ENCODE data around the gene TOMM40L. TPM values are rescaled to one million over a fixed set of nuclear protein-coding genes. Genes with fewer than 3 reads are reported as not detected.
"Not testable (repeated sequence)": the region's sequence is repeated elsewhere in the genome, so short reads cannot be mapped to it uniquely, and the experiment has no call there.

TOMM40L gene
- total and polyA plus RNA-seq, 2 donors (not counting 1 experiment from before 2014, with no cell fraction given): 11.1 to 11.7 TPM

DNA sequence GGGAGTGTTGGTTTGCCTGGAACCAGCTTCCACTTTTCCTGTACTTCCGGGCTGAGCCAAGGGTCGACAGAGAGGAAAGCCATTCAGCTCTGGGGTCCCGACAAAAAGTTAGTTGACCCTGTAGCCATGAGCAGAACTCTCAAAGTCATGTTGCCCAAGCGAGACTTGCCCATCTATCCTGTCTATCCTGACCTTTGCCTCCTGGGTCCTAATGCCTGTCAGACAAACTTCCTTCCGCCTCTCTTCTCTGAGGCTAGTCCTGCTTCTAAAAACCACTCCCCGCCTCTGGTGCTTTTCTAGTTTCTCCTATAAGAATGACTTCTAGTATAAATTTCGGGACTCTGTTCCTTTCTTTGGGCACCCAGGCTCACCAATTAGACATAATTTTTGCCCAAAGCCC lies 25.0 kb downstream of the TOMM40L start:
- TF ChIP-seq CTCF (conservative IDR thresholded peaks at IDR 0.05 in 1 of 2, IDR thresholded peaks at IDR 0.05 in 1 of 2; ENCODE audit: low read depth in 1 of 2, low read length in 2 of 2) (no peak), EZH2 (IDR thresholded peaks at IDR 0.05; ENCODE audit: low read length, missing control alignments) (no peak)
- H3K27ac ChIP-seq (ENCODE audit: insufficient read depth, low read length): no peak overlapping the region
- no peak overlapping the region for H2AFZ ChIP-seq (ENCODE audit: low read length)
- H3K36me3 ChIP-seq (ENCODE audit: control insufficient read depth, insufficient read depth, low read length): no peaks in the 10 kb centered on the region
- H3K9me3 ChIP-seq (ENCODE audit: control insufficient read depth, insufficient read depth, low read depth, low read length): no peaks in the 10 kb centered on the region
- no peaks in the 10 kb centered on the region for H3K79me2 ChIP-seq (ENCODE audit: control insufficient read depth, insufficient read depth, low read length)
- no peaks in the 10 kb centered on the region for H3K4me1 ChIP-seq (ENCODE audit: control insufficient read depth, extremely low read depth, insufficient read depth, low read length)
- H3K4me2 ChIP-seq (ENCODE audit: extremely low read depth, insufficient read depth, low read length): no peak overlapping the region
- no peak overlapping the region for H3K9ac ChIP-seq (ENCODE audit: insufficient read depth, low read length)
- no peak for DNase-seq (ENCODE audit: low read depth in 2 of 2)
- H3K4me3 ChIP-seq (replicated peaks in 1 of 4; ENCODE audit: control extremely low read depth in 1 of 4, insufficient read depth in 1 of 4, low read depth in 3 of 4, low read length in 4 of 4): no peak overlapping the region
- H3K27me3 ChIP-seq (ENCODE audit: control insufficient read depth, insufficient read depth, low read length): peaks cover 3% of the 10 kb centered on the region
- no peaks in the 10 kb centered on the region for H4K20me1 ChIP-seq (ENCODE audit: control insufficient read depth, extremely low read depth, insufficient read depth, low read length)

GRCh38 chr1:161251579-161251978 lies 25.7 kb downstream of the TOMM40L start:
- H3K36me3 ChIP-seq (ENCODE audit: control insufficient read depth, insufficient read depth, low read length): no peaks in the 10 kb centered on the region
- peaks cover 3% of the 10 kb centered on the region for H3K27me3 ChIP-seq (ENCODE audit: control insufficient read depth, insufficient read depth, low read length)
- H3K4me3 ChIP-seq (replicated peaks in 1 of 4; ENCODE audit: control extremely low read depth in 1 of 4, insufficient read depth in 1 of 4, low read depth in 3 of 4, low read length in 4 of 4): no peak overlapping the region
- H3K9ac ChIP-seq (ENCODE audit: insufficient read depth, low read length): no peak overlapping the region
- TF ChIP-seq CTCF (conservative IDR thresholded peaks at IDR 0.05 in 1 of 2, IDR thresholded peaks at IDR 0.05 in 1 of 2; ENCODE audit: low read depth in 1 of 2, low read length in 2 of 2) (no peak), EZH2 (IDR thresholded peaks at IDR 0.05; ENCODE audit: low read length, missing control alignments) (no peak)
- H2AFZ ChIP-seq (ENCODE audit: low read length): no peak overlapping the region
- DNase-seq (ENCODE audit: low read depth in 2 of 2): no peak
- no peak overlapping the region for H3K27ac ChIP-seq (ENCODE audit: insufficient read depth, low read length)
- H3K79me2 ChIP-seq (ENCODE audit: control insufficient read depth, insufficient read depth, low read length): no peaks in the 10 kb centered on the region
- H3K9me3 ChIP-seq (ENCODE audit: control insufficient read depth, insufficient read depth, low read depth, low read length): no peaks in the 10 kb centered on the region
- no peaks in the 10 kb centered on the region for H4K20me1 ChIP-seq (ENCODE audit: control insufficient read depth, extremely low read depth, insufficient read depth, low read length)
- no peak overlapping the region for H3K4me2 ChIP-seq (ENCODE audit: extremely low read depth, insufficient read depth, low read length)
- no peaks in the 10 kb centered on the region for H3K4me1 ChIP-seq (ENCODE audit: control insufficient read depth, extremely low read depth, insufficient read depth, low read length)

DNA sequence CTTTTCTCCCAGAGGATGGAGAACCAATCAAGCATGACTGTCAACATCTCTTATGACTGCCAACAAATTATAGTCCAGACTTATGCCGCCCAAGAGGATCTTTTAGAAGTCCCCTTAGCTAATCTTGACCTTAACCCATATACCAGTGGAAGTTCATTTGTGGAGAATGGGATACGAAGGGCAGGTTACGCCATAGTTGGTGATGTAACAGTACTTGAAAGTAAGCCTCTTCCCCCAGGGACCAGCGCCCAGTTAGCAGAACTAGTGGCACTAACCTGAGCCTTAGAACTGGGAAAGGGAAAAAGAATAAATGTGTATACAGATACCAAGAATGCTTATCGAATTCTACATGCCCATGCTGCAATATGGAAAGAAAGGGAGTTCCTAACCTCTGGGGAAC lies 29.4 kb downstream of the TOMM40L start:
- H3K9me3 ChIP-seq (ENCODE audit: control insufficient read depth, insufficient read depth, low read depth, low read length); H3K4me3 ChIP-seq (replicated peaks in 1 of 4; ENCODE audit: control extremely low read depth in 1 of 4, insufficient read depth in 1 of 4, low read depth in 3 of 4, low read length in 4 of 4); H3K4me2 ChIP-seq (ENCODE audit: extremely low read depth, insufficient read depth, low read length); H3K4me1 ChIP-seq (ENCODE audit: control insufficient read depth, extremely low read depth, insufficient read depth, low read length); DNase-seq (ENCODE audit: low read depth in 2 of 2); H3K79me2 ChIP-seq (ENCODE audit: control insufficient read depth, insufficient read depth, low read length); H3K9ac ChIP-seq (ENCODE audit: insufficient read depth, low read length); H4K20me1 ChIP-seq (ENCODE audit: control insufficient read depth, extremely low read depth, insufficient read depth, low read length); H3K27ac ChIP-seq (ENCODE audit: insufficient read depth, low read length); H3K36me3 ChIP-seq (ENCODE audit: control insufficient read depth, insufficient read depth, low read length); H2AFZ ChIP-seq (ENCODE audit: low read length): not testable (repeated sequence)
- H3K27me3 ChIP-seq (ENCODE audit: control insufficient read depth, insufficient read depth, low read length): peaks cover 22% of the 10 kb centered on the region

DNA sequence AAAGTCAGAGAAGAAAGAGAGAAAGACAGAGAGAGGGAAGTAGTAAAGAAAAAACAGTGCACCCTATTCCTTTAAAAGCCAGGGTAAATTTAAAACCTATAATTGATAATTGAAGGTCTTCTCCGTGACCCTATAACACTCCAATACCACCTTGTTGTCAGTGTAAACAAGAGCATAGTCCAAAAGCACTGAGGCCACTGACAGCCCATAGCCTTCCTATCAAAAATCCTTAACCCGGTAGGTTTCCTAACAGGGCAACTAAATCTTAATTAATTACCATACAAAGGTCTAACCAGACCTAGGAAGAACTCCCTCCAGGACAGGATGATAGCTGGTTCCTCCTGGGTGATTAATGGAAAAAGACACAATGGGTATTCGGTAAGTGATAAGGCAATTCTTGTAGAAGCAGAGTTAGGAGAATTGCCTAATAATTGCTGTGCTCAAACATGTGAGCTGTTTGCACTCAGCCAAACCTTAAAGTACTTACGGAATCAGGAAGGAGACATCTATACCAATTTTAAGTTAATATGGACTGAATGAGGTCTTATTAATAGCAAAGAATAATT lies 30.2 kb downstream of the TOMM40L start:
- H3K79me2 ChIP-seq (ENCODE audit: control insufficient read depth, insufficient read depth, low read length); H3K4me1 ChIP-seq (ENCODE audit: control insufficient read depth, extremely low read depth, insufficient read depth, low read length); H3K4me2 ChIP-seq (ENCODE audit: extremely low read depth, insufficient read depth, low read length); H3K9ac ChIP-seq (ENCODE audit: insufficient read depth, low read length); H4K20me1 ChIP-seq (ENCODE audit: control insufficient read depth, extremely low read depth, insufficient read depth, low read length); H3K4me3 ChIP-seq (replicated peaks in 1 of 4; ENCODE audit: control extremely low read depth in 1 of 4, insufficient read depth in 1 of 4, low read depth in 3 of 4, low read length in 4 of 4); H3K9me3 ChIP-seq (ENCODE audit: control insufficient read depth, insufficient read depth, low read depth, low read length); H3K27ac ChIP-seq (ENCODE audit: insufficient read depth, low read length); H2AFZ ChIP-seq (ENCODE audit: low read length); DNase-seq (ENCODE audit: low read depth in 2 of 2); H3K36me3 ChIP-seq (ENCODE audit: control insufficient read depth, insufficient read depth, low read length): not testable (repeated sequence)
- H3K27me3 ChIP-seq (ENCODE audit: control insufficient read depth, insufficient read depth, low read length): peaks cover 29% of the 10 kb centered on the region

DNA sequence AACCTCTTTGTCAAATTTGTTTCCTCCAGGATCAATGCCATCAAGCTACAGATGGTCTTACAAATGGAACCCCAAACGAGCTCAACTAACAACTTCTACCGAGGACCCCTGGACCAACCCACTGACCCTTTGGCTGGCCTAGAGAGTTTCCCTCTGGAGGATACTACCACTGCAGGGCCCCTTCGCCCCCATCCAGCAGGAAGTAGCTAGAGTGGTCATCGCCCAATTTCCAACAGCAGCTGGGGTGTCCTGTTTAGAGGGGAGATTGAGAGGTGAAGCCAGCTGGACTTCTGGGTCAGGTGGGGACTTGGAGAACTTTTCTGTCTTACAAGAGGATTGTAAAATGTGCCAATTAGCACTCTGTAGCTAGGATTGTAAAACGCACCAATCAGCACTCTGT lies 31.2 kb downstream of the TOMM40L start:
- H3K9me3 ChIP-seq (ENCODE audit: control insufficient read depth, insufficient read depth, low read depth, low read length); H3K9ac ChIP-seq (ENCODE audit: insufficient read depth, low read length); H3K4me3 ChIP-seq (replicated peaks in 1 of 4; ENCODE audit: control extremely low read depth in 1 of 4, insufficient read depth in 1 of 4, low read depth in 3 of 4, low read length in 4 of 4); H3K4me2 ChIP-seq (ENCODE audit: extremely low read depth, insufficient read depth, low read length); H3K27ac ChIP-seq (ENCODE audit: insufficient read depth, low read length); H3K79me2 ChIP-seq (ENCODE audit: control insufficient read depth, insufficient read depth, low read length); DNase-seq (ENCODE audit: low read depth in 2 of 2); H3K36me3 ChIP-seq (ENCODE audit: control insufficient read depth, insufficient read depth, low read length); H2AFZ ChIP-seq (ENCODE audit: low read length); H3K4me1 ChIP-seq (ENCODE audit: control insufficient read depth, extremely low read depth, insufficient read depth, low read length); H4K20me1 ChIP-seq (ENCODE audit: control insufficient read depth, extremely low read depth, insufficient read depth, low read length): not testable (repeated sequence)
- H3K27me3 ChIP-seq (ENCODE audit: control insufficient read depth, insufficient read depth, low read length): peaks cover 37% of the 10 kb centered on the region
